SIG-M5 treated with dmso at 0.1 percent for 504 hours (cell line): ENCODE results near the gene LHFPL2.
"Not testable (repeated sequence)": the region's sequence is repeated elsewhere in the genome, so short reads cannot be mapped to it uniquely, and the experiment has no call there.

Experiments used
- DNase-seq: peaks from one replicate; lab custom pipeline; 2025; ENCODE audit not compliant: unreplicated experiment; lab: John Stamatoyannopoulos, UW

The LHFPL2 gene

GRCh38 chr5:78648359-78649210, at the start of gene LHFPL2:
Gene LHFPL2 (minus strand): TSS chr5:78648772. CDS start chr5:78510213, 138,559 bp downstream.
- peak; percentile 45 for DNase-seq

- DNase-seq: no peak
Observed at GRCh38 chr5:78696637-78697036, 48.1 kb upstream of the LHFPL2 start.

GRCh38 chr5:78696052-78696451, 47.5 kb upstream of the LHFPL2 start:
- DNase-seq: not testable (repeated sequence)

GRCh38 chr5:78693339-78693738, 44.8 kb upstream of the LHFPL2 start:
- no peak for DNase-seq

GRCh38 chr5:78691084-78691960, 42.8 kb upstream of the LHFPL2 start:
- DNase-seq: no peak

- DNase-seq: no peak
Observed at GRCh38 chr5:78690253-78690972, 41.8 kb upstream of the LHFPL2 start.

GRCh38 chr5:78689540-78690252, 41.1 kb upstream of the LHFPL2 start:
- no peak for DNase-seq

- DNase-seq: not testable (repeated sequence)
Observed at GRCh38 chr5:78687514-78687913, 38.9 kb upstream of the LHFPL2 start.

GRCh38 chr5:78683905-78684304, 35.3 kb upstream of the LHFPL2 start:
- not testable (repeated sequence) for DNase-seq

GRCh38 chr5:78679905-78680304, 31.3 kb upstream of the LHFPL2 start:
- DNase-seq: no peak

GRCh38 chr5:78677777-78678668, 29.5 kb upstream of the LHFPL2 start:
- peak; percentile 49 for DNase-seq

- DNase-seq: no peak
Observed at GRCh38 chr5:78675956-78676730, 27.6 kb upstream of the LHFPL2 start.

GRCh38 chr5:78673827-78674226, 25.3 kb upstream of the LHFPL2 start:
- DNase-seq: not testable (repeated sequence)

GRCh38 chr5:78672154-78672553, 23.6 kb upstream of the LHFPL2 start:
- DNase-seq: no peak

- DNase-seq: no peak
Observed at GRCh38 chr5:78671609-78672008, 23.0 kb upstream of the LHFPL2 start.

GRCh38 chr5:78670701-78671269, 22.2 kb upstream of the LHFPL2 start:
- no peak for DNase-seq

GRCh38 chr5:78669331-78669730, 20.8 kb upstream of the LHFPL2 start:
- no peak for DNase-seq

GRCh38 chr5:78667461-78668103, 19.0 kb upstream of the LHFPL2 start:
- no peak for DNase-seq
